Keratinocyte (primary cell): Measurements from ENCODE around the gene SAYSD1. TPM values are rescaled to one million over a fixed set of nuclear protein-coding genes. Genes with fewer than 3 reads are reported as not detected.

Experiments used
- DNase-seq: peaks from one replicate; pipeline ENCODE4 v3.0.0-alpha.2; 2011; ENCODE audit warnings: low read depth, missing footprints, low spot score
- FAIRE-seq: peaks from 2 replicates; lab custom pipeline; 2011; peaks lifted over from hg19 to GRCh38; lab: Jason Lieb, UNC
- H2AFZ ChIP-seq: 2 replicates; pipeline ENCODE4 v1.6.0; 2012; ENCODE audit warnings: low read length, control low read depth, inconsistent platforms; ENCODE audit not compliant: control insufficient read depth
- H3K27ac ChIP-seq: 2 replicates; pipeline ENCODE4 v1.5.1; 2011; ENCODE audit warnings: low read length; ENCODE audit not compliant: control insufficient read depth, insufficient read depth
- H3K27me3 ChIP-seq: 3 replicates; pipeline ENCODE4 v1.6.0; 2011; ENCODE audit warnings: low read length; ENCODE audit not compliant: control insufficient read depth, insufficient read depth; ENCODE audit errors: extremely low read depth
- H3K36me3 ChIP-seq, 2 experiments: 2 replicates in 1 of 2; 3 replicates in 1 of 2; pipeline ENCODE4 v1.5.1; 2011; ENCODE audit warnings: low read length in 2 of 2, mild to moderate bottlenecking in 1 of 2; ENCODE audit not compliant: control insufficient read depth in 2 of 2, insufficient read depth in 2 of 2; ENCODE audit errors: extremely low read depth in 1 of 2
- H3K4me1 ChIP-seq: 3 replicates; pipeline ENCODE4 v1.5.1; 2011; ENCODE audit warnings: low read length; ENCODE audit not compliant: control insufficient read depth, insufficient read depth; ENCODE audit errors: extremely low read depth
- H3K4me2 ChIP-seq: 3 replicates; pipeline ENCODE4 v1.6.0; 2011; ENCODE audit warnings: low read depth, low read length; ENCODE audit not compliant: control insufficient read depth, insufficient read depth; ENCODE audit errors: extremely low read depth
- H3K4me3 ChIP-seq, 3 experiments: fragments of 200-600 bp in 1 of 3; sonication (generic) in 1 of 3; 2 replicates in 2 of 3; 3 replicates in 1 of 3; pipeline ENCODE4 v1.5.1; 2011 to 2016; ENCODE audit warnings: low read length in 3 of 3, mild to moderate bottlenecking in 3 of 3, control low read depth in 2 of 3, inconsistent platforms in 1 of 3, low read depth in 1 of 3, mixed read lengths in 1 of 3, mixed run types in 1 of 3, moderate library complexity in 1 of 3; ENCODE audit not compliant: control insufficient read depth in 2 of 3, insufficient read depth in 2 of 3; ENCODE audit errors: extremely low read depth in 1 of 3
- H3K79me2 ChIP-seq: 2 replicates; pipeline ENCODE4 v1.6.0; 2012; ENCODE audit warnings: low read length; ENCODE audit not compliant: control insufficient read depth, insufficient read depth
- H3K9ac ChIP-seq: 3 replicates; pipeline ENCODE4 v1.6.0; 2011; ENCODE audit warnings: low read length; ENCODE audit not compliant: control insufficient read depth, insufficient read depth; ENCODE audit errors: extremely low read depth
- H3K9me1 ChIP-seq: 3 replicates; pipeline ENCODE4 v1.6.0; 2011; ENCODE audit warnings: low read length; ENCODE audit not compliant: control insufficient read depth, insufficient read depth; ENCODE audit errors: extremely low read depth
- H3K9me3 ChIP-seq: 2 replicates; pipeline ENCODE4 v1.5.1; 2012; ENCODE audit warnings: low read depth, low read length; ENCODE audit not compliant: control insufficient read depth
- H4K20me1 ChIP-seq: 3 replicates; pipeline ENCODE4 v1.6.0; 2011; ENCODE audit warnings: low read length; ENCODE audit not compliant: control insufficient read depth, insufficient read depth; ENCODE audit errors: extremely low read depth
- CTCF ChIP-seq, 3 experiments: IDR thresholded peaks in 1 of 3; conservative IDR thresholded peaks in 1 of 3; optimal IDR thresholded peaks in 1 of 3; 2 replicates in 2 of 3; 3 replicates in 1 of 3; pipeline versions ENCODE3 to v1.5.1; 2011; ENCODE audit warnings: low read length in 3 of 3, mild to moderate bottlenecking in 3 of 3, moderate library complexity in 2 of 3, control low read depth in 1 of 3, inconsistent platforms in 1 of 3; ENCODE audit not compliant: insufficient read depth in 2 of 3; ENCODE audit errors: extremely low read depth in 1 of 3
- EZH2 ChIP-seq: IDR thresholded peaks from one replicate; pipeline ENCODE4 v1.6.1; 2012; ENCODE audit warnings: inconsistent platforms, mild to moderate bottlenecking, low read length, moderate library complexity
- dilution Hi-C: fragments of 300-500 bp; cut with MboI; formaldehyde crosslinking; loops from one replicate; pipeline ENCODE4 v1.7.0; 2020; ENCODE audit warnings: low sequenced_read_pairs; ENCODE audit not compliant: extremely low pct_ligation_motif_present
- polyA plus RNA-seq, 5 experiments: library from polyadenylated mRNA; depleted of rRNA in 3 of 5; stranded (reverse) in 3 of 5; stranded (forward) in 1 of 5; unstranded in 1 of 5; fragments of >200 nt; gene quantifications; 1 replicate in 1 of 5; 2 replicates in 3 of 5; 3 replicates in 1 of 5; pipeline versions ENCODE4 v1.2.1 to v1.2.3, GENCODE V29; 2011 to 2012; ENCODE audit warnings: missing spikeins in 2 of 5, low read depth in 1 of 5, low replicate concordance in 1 of 5

SAYSD1 gene
- polyA plus RNA-seq, 1 donor (not counting 4 experiments of a cell fraction or from before 2014, with no cell fraction given): 8.4 TPM

DNA sequence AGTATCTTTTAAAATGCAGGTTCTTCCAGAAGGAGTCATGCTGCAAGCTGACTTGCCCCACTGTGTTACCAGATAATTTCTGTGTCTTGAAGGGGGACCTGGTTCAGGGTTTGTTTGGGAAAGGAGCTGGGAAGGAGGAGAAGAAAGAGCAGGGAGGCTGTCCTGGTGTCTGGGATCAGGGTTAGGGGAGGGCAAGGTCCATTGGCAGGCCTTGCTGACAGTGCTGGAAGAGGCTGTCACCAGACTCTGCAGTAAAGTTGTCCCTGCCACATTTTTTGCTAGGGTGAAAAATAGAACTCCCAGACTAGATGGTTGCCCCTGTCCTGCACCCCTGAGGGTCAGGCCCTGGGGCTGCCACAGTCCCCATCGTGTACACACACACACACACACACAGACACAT lies 51.5 kb downstream of the SAYSD1 start:
- H3K9ac ChIP-seq: no peak overlapping the region
- no peaks in the 10 kb centered on the region for H3K36me3 ChIP-seq
- no peak overlapping the region for H3K4me3 ChIP-seq
- H3K9me3 ChIP-seq: no peaks in the 10 kb centered on the region
- no peaks in the 10 kb centered on the region for H4K20me1 ChIP-seq
- FAIRE-seq (no peak), DNase-seq (no peak)
- no peaks in the 10 kb centered on the region for H3K4me1 ChIP-seq
- no peak overlapping the region for H3K27ac ChIP-seq
- dilution Hi-C loops: no loop called here
- no peak for TF ChIP-seq CTCF (optimal IDR thresholded peaks at IDR 0.05 in 1 of 3, IDR thresholded peaks at IDR 0.05 in 1 of 3, conservative IDR thresholded peaks at IDR 0.05 in 1 of 3; ENCODE audit: extremely low read depth in 1 of 3, insufficient read depth in 2 of 3, low read length in 3 of 3)
- H2AFZ ChIP-seq: no peak overlapping the region
- H3K9me1 ChIP-seq: no peaks in the 10 kb centered on the region
- H3K4me2 ChIP-seq: no peak overlapping the region
- peaks cover 40% of the 10 kb centered on the region for H3K27me3 ChIP-seq
- no peaks in the 10 kb centered on the region for H3K79me2 ChIP-seq

DNA sequence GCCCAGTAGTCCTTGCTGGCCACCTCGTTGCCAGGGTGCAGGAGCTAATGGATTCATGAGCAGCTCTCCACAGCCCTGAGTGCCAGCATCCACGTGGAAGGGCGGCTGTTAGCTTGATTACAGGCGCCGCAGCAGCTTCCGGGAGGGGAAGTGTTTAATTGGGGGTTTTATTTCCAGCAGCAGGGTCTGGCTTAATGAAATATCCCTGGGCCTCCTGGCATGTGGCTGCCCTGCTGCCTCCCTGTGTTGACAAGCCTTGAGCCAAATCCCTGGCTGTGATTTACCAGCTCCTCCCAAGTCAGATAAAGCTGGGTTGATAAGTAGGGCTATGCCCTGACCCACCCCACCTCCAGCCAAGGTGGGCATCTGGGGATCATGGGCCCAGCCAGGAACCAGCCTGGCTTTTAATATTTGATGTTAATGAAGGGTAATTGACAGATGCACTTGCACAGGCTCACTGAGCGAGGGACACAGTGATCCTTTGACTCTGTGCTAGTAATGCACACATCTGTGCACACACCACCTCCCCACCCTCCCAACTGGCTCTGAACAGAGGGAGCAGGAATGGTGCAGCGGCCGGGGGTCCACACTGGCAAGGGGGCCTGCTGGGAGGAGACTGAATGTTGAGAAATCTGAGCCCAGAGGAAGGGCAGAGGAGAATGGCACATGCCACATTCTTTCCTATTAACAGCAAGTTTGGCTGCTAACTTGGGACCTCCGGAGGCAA lies 52.8 kb downstream of the SAYSD1 start:
- H3K9me1 ChIP-seq: no peaks in the 10 kb centered on the region
- H3K4me3 ChIP-seq: no peak overlapping the region
- DNase-seq: no peak
- H2AFZ ChIP-seq: no peak overlapping the region
- H3K4me2 ChIP-seq: no peak overlapping the region
- H3K9me3 ChIP-seq: no peaks in the 10 kb centered on the region
- H3K27me3 ChIP-seq: peaks cover 38% of the 10 kb centered on the region
- no peaks in the 10 kb centered on the region for H3K79me2 ChIP-seq
- no peak overlapping the region for H3K9ac ChIP-seq
- H3K36me3 ChIP-seq: no peaks in the 10 kb centered on the region
- no peaks in the 10 kb centered on the region for H4K20me1 ChIP-seq
- H3K4me1 ChIP-seq: no peaks in the 10 kb centered on the region
- no peak for FAIRE-seq
- no peak overlapping the region for H3K27ac ChIP-seq
- TF ChIP-seq EZH2 (no peak), CTCF (optimal IDR thresholded peaks at IDR 0.05 in 1 of 3, IDR thresholded peaks at IDR 0.05 in 1 of 3, conservative IDR thresholded peaks at IDR 0.05 in 1 of 3; ENCODE audit: extremely low read depth in 1 of 3, insufficient read depth in 2 of 3, low read length in 3 of 3) (no peak)
- dilution Hi-C loops: no loop called here
